HL-60 (cell line): ENCODE data around the gene DIAPH3.

ENCODE experiments used
- TF ChIP-seq, protein P1 (sequence below): IDR thresholded peaks from one replicate; pipeline ENCODE4 v1.5.1; 2011; ENCODE audit warnings: low read length, control low read depth, inconsistent platforms; ENCODE audit not compliant: insufficient read depth
- TF ChIP-seq, protein P2 (sequence below): IDR thresholded peaks from 2 replicates; pipeline ENCODE4 v1.6.1; 2012; ENCODE audit warnings: low read depth; ENCODE audit not compliant: insufficient replicate concordance

DNA sequence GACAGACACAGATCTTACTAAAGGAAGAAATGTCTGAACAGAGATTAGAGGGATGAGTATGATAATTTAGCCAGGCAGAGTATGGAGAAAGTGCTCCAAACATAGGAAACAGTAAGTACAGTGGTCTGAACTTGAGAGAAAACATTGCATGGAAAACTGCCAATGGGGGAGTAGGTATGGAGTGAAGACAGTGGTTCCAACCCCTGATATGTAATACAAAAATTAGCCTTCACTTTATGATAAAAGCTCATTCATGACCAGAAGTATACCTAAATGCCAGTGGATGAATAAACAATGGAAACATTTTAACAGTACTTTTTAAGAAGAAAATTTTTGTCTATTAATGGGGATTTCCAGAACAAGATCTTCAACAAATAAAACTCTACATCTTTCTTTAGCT lies 334.0 kb downstream of the DIAPH3 start:
- TF ChIP-seq, protein P1, sequence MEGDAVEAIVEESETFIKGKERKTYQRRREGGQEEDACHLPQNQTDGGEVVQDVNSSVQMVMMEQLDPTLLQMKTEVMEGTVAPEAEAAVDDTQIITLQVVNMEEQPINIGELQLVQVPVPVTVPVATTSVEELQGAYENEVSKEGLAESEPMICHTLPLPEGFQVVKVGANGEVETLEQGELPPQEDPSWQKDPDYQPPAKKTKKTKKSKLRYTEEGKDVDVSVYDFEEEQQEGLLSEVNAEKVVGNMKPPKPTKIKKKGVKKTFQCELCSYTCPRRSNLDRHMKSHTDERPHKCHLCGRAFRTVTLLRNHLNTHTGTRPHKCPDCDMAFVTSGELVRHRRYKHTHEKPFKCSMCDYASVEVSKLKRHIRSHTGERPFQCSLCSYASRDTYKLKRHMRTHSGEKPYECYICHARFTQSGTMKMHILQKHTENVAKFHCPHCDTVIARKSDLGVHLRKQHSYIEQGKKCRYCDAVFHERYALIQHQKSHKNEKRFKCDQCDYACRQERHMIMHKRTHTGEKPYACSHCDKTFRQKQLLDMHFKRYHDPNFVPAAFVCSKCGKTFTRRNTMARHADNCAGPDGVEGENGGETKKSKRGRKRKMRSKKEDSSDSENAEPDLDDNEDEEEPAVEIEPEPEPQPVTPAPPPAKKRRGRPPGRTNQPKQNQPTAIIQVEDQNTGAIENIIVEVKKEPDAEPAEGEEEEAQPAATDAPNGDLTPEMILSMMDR: no peak
- TF ChIP-seq, protein P2, sequence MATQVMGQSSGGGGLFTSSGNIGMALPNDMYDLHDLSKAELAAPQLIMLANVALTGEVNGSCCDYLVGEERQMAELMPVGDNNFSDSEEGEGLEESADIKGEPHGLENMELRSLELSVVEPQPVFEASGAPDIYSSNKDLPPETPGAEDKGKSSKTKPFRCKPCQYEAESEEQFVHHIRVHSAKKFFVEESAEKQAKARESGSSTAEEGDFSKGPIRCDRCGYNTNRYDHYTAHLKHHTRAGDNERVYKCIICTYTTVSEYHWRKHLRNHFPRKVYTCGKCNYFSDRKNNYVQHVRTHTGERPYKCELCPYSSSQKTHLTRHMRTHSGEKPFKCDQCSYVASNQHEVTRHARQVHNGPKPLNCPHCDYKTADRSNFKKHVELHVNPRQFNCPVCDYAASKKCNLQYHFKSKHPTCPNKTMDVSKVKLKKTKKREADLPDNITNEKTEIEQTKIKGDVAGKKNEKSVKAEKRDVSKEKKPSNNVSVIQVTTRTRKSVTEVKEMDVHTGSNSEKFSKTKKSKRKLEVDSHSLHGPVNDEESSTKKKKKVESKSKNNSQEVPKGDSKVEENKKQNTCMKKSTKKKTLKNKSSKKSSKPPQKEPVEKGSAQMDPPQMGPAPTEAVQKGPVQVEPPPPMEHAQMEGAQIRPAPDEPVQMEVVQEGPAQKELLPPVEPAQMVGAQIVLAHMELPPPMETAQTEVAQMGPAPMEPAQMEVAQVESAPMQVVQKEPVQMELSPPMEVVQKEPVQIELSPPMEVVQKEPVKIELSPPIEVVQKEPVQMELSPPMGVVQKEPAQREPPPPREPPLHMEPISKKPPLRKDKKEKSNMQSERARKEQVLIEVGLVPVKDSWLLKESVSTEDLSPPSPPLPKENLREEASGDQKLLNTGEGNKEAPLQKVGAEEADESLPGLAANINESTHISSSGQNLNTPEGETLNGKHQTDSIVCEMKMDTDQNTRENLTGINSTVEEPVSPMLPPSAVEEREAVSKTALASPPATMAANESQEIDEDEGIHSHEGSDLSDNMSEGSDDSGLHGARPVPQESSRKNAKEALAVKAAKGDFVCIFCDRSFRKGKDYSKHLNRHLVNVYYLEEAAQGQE: no peak
